ENCODE results near the gene SLITRK3.

Gene SLITRK3

GRCh38 chr3:165195640-165196576 is at the start of gene SLITRK3:
Gene SLITRK3, minus strand, starts transcription at chr3:165196384. Its CDS starts 5,554 bp downstream, at chr3:165190830.
- peak; percentile 36 for DNase-seq

GRCh38 chr3:165243597-165243996 is 47.4 kb upstream of the SLITRK3 start:
- DNase-seq: no peak

- no peak for DNase-seq
Observed at GRCh38 chr3:165233501-165234195, 37.5 kb upstream of the SLITRK3 start.

- DNase-seq: no peak
Observed at GRCh38 chr3:165225604-165226003, 29.4 kb upstream of the SLITRK3 start.

GRCh38 chr3:165217739-165218138 is 21.6 kb upstream of the SLITRK3 start:
- DNase-seq: no peak

- no peak for DNase-seq
Observed at GRCh38 chr3:165212580-165212979, 16.4 kb upstream of the SLITRK3 start.

GRCh38 chr3:165211721-165212120 is 15.5 kb upstream of the SLITRK3 start:
- DNase-seq: no peak

- DNase-seq: no peak
Observed at GRCh38 chr3:165210727-165211126, 14.5 kb upstream of the SLITRK3 start.

- peak; percentile 36 for DNase-seq
Observed at GRCh38 chr3:165210132-165210531, 13.9 kb upstream of the SLITRK3 start.

GRCh38 chr3:165206454-165207266 is 10.5 kb upstream of the SLITRK3 start:
- peak; percentile 83 for DNase-seq

- DNase-seq: no peak
Observed at GRCh38 chr3:165204445-165204844, 8.3 kb upstream of the SLITRK3 start.

GRCh38 chr3:165202995-165203394 is 6.8 kb upstream of the SLITRK3 start:
- no peak for DNase-seq

GRCh38 chr3:165201964-165202363 is 5.8 kb upstream of the SLITRK3 start:
- no peak for DNase-seq

GRCh38 chr3:165197481-165197800 is 1.3 kb upstream of the SLITRK3 start:
- no peak for DNase-seq

GRCh38 chr3:165196577-165197480 is 645 bp upstream of the SLITRK3 start:
- DNase-seq: peak; percentile 53

GRCh38 chr3:165195241-165195639 is 944 bp downstream of the SLITRK3 start:
- peak; percentile 36 for DNase-seq

- no peak for DNase-seq
Observed at GRCh38 chr3:165194511-165195240, 1.5 kb downstream of the SLITRK3 start.

- no peak for DNase-seq
Observed at GRCh38 chr3:165193366-165194254, 2.6 kb downstream of the SLITRK3 start.

GRCh38 chr3:165192610-165193192 is 3.5 kb downstream of the SLITRK3 start:
- DNase-seq: no peak

- no peak for DNase-seq
Observed at GRCh38 chr3:165191491-165191890, 4.7 kb downstream of the SLITRK3 start.

All from COR-L47 (cell line).